NOMO-1 treated with dmso at 0.1 percent for 144 hours (cell line): ENCODE data around the gene DAPL1.

Experiments used
- DNase-seq: peaks from one replicate; lab custom pipeline; 2025; ENCODE audit not compliant: unreplicated experiment; lab: John Stamatoyannopoulos, UW

The DAPL1 gene

GRCh38 chr2:158776231-158776630 is 18.9 kb upstream of the DAPL1 start:
- no peak for DNase-seq

- no peak for DNase-seq
These were observed 18.0 kb upstream of the DAPL1 start for GRCh38 chr2:158777077-158777476.

GRCh38 chr2:158778243-158778642 is 16.9 kb upstream of the DAPL1 start:
- DNase-seq: no peak

- DNase-seq: no peak
These were observed 15.5 kb upstream of the DAPL1 start for GRCh38 chr2:158779621-158780020.

- no peak for DNase-seq
These were observed 13.7 kb upstream of the DAPL1 start for GRCh38 chr2:158781353-158781961.

- no peak for DNase-seq
These were observed 13.0 kb upstream of the DAPL1 start for GRCh38 chr2:158782136-158782535.

- no peak for DNase-seq
These were observed 12.5 kb upstream of the DAPL1 start for GRCh38 chr2:158782616-158783015.

- DNase-seq: no peak
These were observed 11.2 kb upstream of the DAPL1 start for GRCh38 chr2:158783923-158784322.

GRCh38 chr2:158786897-158787296 is 8.2 kb upstream of the DAPL1 start:
- DNase-seq: no peak

- DNase-seq: no peak
These were observed 6.2 kb upstream of the DAPL1 start for GRCh38 chr2:158788951-158789350.

GRCh38 chr2:158796652-158797051 is 1.5 kb downstream of the DAPL1 start:
- DNase-seq: no peak

- no peak for DNase-seq
These were observed 3.0 kb downstream of the DAPL1 start for GRCh38 chr2:158797963-158798700.

- DNase-seq: no peak
These were observed 4.1 kb downstream of the DAPL1 start for GRCh38 chr2:158799181-158799580.

- DNase-seq: no peak
These were observed 8.4 kb downstream of the DAPL1 start for GRCh38 chr2:158803506-158803905.

- no peak for DNase-seq
These were observed 10.1 kb downstream of the DAPL1 start for GRCh38 chr2:158805255-158805654.

- DNase-seq: no peak
These were observed 10.8 kb downstream of the DAPL1 start for GRCh38 chr2:158805936-158806335.

- no peak for DNase-seq
These were observed 11.8 kb downstream of the DAPL1 start for GRCh38 chr2:158806941-158807340.

GRCh38 chr2:158808426-158808825 is 13.3 kb downstream of the DAPL1 start:
- DNase-seq: no peak

GRCh38 chr2:158809816-158810215 is 14.7 kb downstream of the DAPL1 start:
- no peak for DNase-seq

GRCh38 chr2:158810731-158811460 is 15.8 kb downstream of the DAPL1 start:
- no peak for DNase-seq

GRCh38 chr2:158815166-158815565 is 20.0 kb downstream of the DAPL1 start:
- DNase-seq: no peak

GRCh38 chr2:158815658-158816057 is 20.5 kb downstream of the DAPL1 start:
- DNase-seq: no peak
